PC-9 (cell line): ENCODE data around the gene YWHAG. TPM values are rescaled to one million over a fixed set of nuclear protein-coding genes. Genes with fewer than 3 reads are reported as not detected.
A peak's percentile ranks its signal among the peaks of the same experiment; 100 is the strongest.

Experiments
- BruUV-seq: library from RNA; stranded (reverse); fragments of 400-500 nt; replicated peaks from 2 replicates; lab custom pipeline; 2021; lab: Mats Ljungman, UMichigan
- CTCF ChIA-PET: fragments of 300-600 bp; sonication (Branson Sonifier 250); formaldehyde crosslinking; loops from one replicate; lab custom pipeline; 2022; ENCODE audit warnings: antibody characterized with exemption; lab: Charles Lee
- POLR2A ChIA-PET: fragments of 300-600 bp; sonication (Branson Sonifier 250); formaldehyde crosslinking; loops from one replicate; lab custom pipeline; 2022; ENCODE audit warnings: antibody characterized with exemption; ENCODE audit not compliant: unreplicated experiment; lab: Charles Lee
- DNase-seq, 2 experiments: peaks; one replicate each; pipeline versions ENCODE4 v3.0.0 to v3.0.0-alpha.2; 2015 to 2022; ENCODE audit warnings: mixed read lengths in 1 of 2
- H2AFZ ChIP-seq: fragments of 200-600 bp; sonication (generic); 2 replicates; pipeline ENCODE4 v1.8.1; 2017; ENCODE audit warnings: antibody characterized with exemption
- H3F3A ChIP-seq: fragments of 200-600 bp; sonication (generic); 2 replicates; pipeline ENCODE4 v1.8.1; 2017; ENCODE audit warnings: antibody characterized with exemption, mild to moderate bottlenecking, low read depth; ENCODE audit not compliant: insufficient read depth
- H3K27ac ChIP-seq: fragments of 200-600 bp; sonication (generic); 2 replicates; pipeline ENCODE4 v1.6.1; 2016; ENCODE audit warnings: mixed run types
- H3K27me3 ChIP-seq: fragments of 200-600 bp; sonication (generic); 2 replicates; pipeline ENCODE4 v1.6.1; 2016; ENCODE audit warnings: low read depth, mixed run types; ENCODE audit not compliant: insufficient read depth
- H3K36me3 ChIP-seq: fragments of 200-600 bp; sonication (generic); 2 replicates; pipeline ENCODE4 v1.6.1; 2016; ENCODE audit warnings: low read depth, mixed run types
- H3K4me1 ChIP-seq: fragments of 200-600 bp; sonication (generic); replicated peaks from 2 replicates; pipeline ENCODE4 v1.6.1; 2016; ENCODE audit warnings: mixed run types; ENCODE audit not compliant: insufficient read depth
- H3K4me2 ChIP-seq: fragments of 200-600 bp; sonication (generic); 2 replicates; pipeline ENCODE4 v1.6.1; 2017; ENCODE audit warnings: mixed run types
- H3K4me3 ChIP-seq: fragments of 200-600 bp; sonication (generic); 2 replicates; pipeline ENCODE4 v1.6.1; 2016; ENCODE audit warnings: mixed run types
- H3K79me2 ChIP-seq: fragments of 200-600 bp; sonication (generic); 2 replicates; pipeline ENCODE4 v1.6.1; 2017; ENCODE audit warnings: low read depth, mixed run types
- H3K9me2 ChIP-seq: fragments of 200-600 bp; sonication (generic); 2 replicates; pipeline ENCODE4 v1.8.1; 2017; ENCODE audit warnings: mild to moderate bottlenecking; ENCODE audit not compliant: insufficient read depth
- H3K9me3 ChIP-seq: fragments of 200-600 bp; sonication (generic); 2 replicates; pipeline ENCODE4 v1.8.1; 2016; ENCODE audit warnings: low read depth; ENCODE audit not compliant: insufficient read depth
- H4K20me1 ChIP-seq: fragments of 200-600 bp; sonication (generic); 2 replicates; pipeline ENCODE4 v1.8.1; 2017; ENCODE audit not compliant: insufficient read depth
- CTCF ChIP-seq: fragments of 200-600 bp; sonication (generic); conservative IDR thresholded peaks from 2 replicates; pipeline ENCODE4 v1.6.1; 2017; ENCODE audit warnings: mixed run types, antibody characterized with exemption, mild to moderate bottlenecking, moderate library complexity
- EZH2 ChIP-seq: fragments of 200-600 bp; sonication (generic); IDR thresholded peaks from 2 replicates; pipeline ENCODE4 v1.8.0; 2017; ENCODE audit warnings: antibody characterized with exemption, low read depth
- intact Hi-C: fragments of 100-400 bp; cut with micrococcal nuclease; formaldehyde crosslinking; loops from one replicate; pipeline ENCODE4 v1.10.0; 2022; ENCODE audit not compliant: unreplicated experiment
- total RNA-seq: library from RNA; stranded (reverse); gene quantifications from 2 replicates; pipeline ENCODE4 v1.2.3, GENCODE V29; 2021

Gene YWHAG
- total RNA-seq, 1 experiment from 2014 or later, result 250 TPM

- Histone ChIP-seq H3F3A (peaks cover 23% of the 10 kb centered on the region), H3K4me2 (peak overlapping the region; percentile 75), H2AFZ (peak overlapping the region; percentile 69), H3K27ac (peak overlapping the region; percentile 90), H3K4me3 (peak overlapping the region; percentile 41; the same call in 1 of the 2 replicates), H3K36me3 (no peaks in the 10 kb centered on the region), H3K9me2 (no peaks in the 10 kb centered on the region), H3K27me3 (no peaks in the 10 kb centered on the region), H3K79me2 (no peaks in the 10 kb centered on the region), H3K4me1 (peaks cover 36% of the 10 kb centered on the region), H4K20me1 (no peaks in the 10 kb centered on the region), H3K9me3 (no peaks in the 10 kb centered on the region)
- TSS peak; percentile 83 for BruUV-seq
- peak; percentile 78 to 86 for DNase-seq
- CTCF ChIA-PET, result interaction anchor here (0.5 kb wide), 1 partner anchor 14 kb away, joined by 7 read pairs; the partner anchor contains the start of gene YWHAG
- POLR2A ChIA-PET, result interaction anchor here (0.6 to 1.1 kb wide), 3 partner anchors 9 to 90 kb away, joined by 4 to 20 read pairs (median 8); no protein-coding TSS in a partner anchor
- intact Hi-C loops, result loop anchor here (1.0 kb wide), 1 partner anchor 9 kb away; no protein-coding TSS in a partner anchor
- TF ChIP-seq CTCF (no peak), EZH2 (no peak)
Observed at GRCh38 chr7:76372984-76373833, 14.4 kb upstream of the YWHAG start.

GRCh38 chr7:76371396-76371795, 12.6 kb upstream of the YWHAG start:
- CTCF ChIA-PET, result no interaction called here
- H3K9me3 ChIP-seq, result no peaks in the 10 kb centered on the region
- peaks cover 12% of the 10 kb centered on the region for H3F3A ChIP-seq
- no peaks in the 10 kb centered on the region for H3K9me2 ChIP-seq
- H3K79me2 ChIP-seq, result no peaks in the 10 kb centered on the region
- no TSS peak for BruUV-seq
- H3K27ac ChIP-seq, result no peak overlapping the region
- H3K4me2 ChIP-seq, result no peak overlapping the region
- H4K20me1 ChIP-seq, result no peaks in the 10 kb centered on the region
- no peaks in the 10 kb centered on the region for H3K27me3 ChIP-seq
- intact Hi-C loops, result no loop called here
- no peak for DNase-seq
- TF ChIP-seq EZH2 (no peak), CTCF (no peak)
- H3K4me1 ChIP-seq, result peaks cover 32% of the 10 kb centered on the region
- H3K4me3 ChIP-seq, result no peak overlapping the region
- H2AFZ ChIP-seq, result no peak overlapping the region
- no peaks in the 10 kb centered on the region for H3K36me3 ChIP-seq
- POLR2A ChIA-PET, result no interaction called here

- no peak overlapping the region for H2AFZ ChIP-seq
- ChIA-PET POLR2A (no interaction called here), CTCF (no interaction called here)
- no peak overlapping the region for H3K4me2 ChIP-seq
- H3K36me3 ChIP-seq, result no peaks in the 10 kb centered on the region
- TF ChIP-seq CTCF, result no peak
- TF ChIP-seq EZH2, result no peak
- H3K4me1 ChIP-seq, result peaks cover 46% of the 10 kb centered on the region
- BruUV-seq, result no TSS peak
- no peak overlapping the region for H3K27ac ChIP-seq
- peaks cover 20% of the 10 kb centered on the region for H3F3A ChIP-seq
- no peaks in the 10 kb centered on the region for H3K9me2 ChIP-seq
- H4K20me1 ChIP-seq, result no peaks in the 10 kb centered on the region
- peak; percentile 29 to 38 for DNase-seq
- intact Hi-C loops, result no loop called here
- no peak overlapping the region for H3K4me3 ChIP-seq
- no peaks in the 10 kb centered on the region for H3K9me3 ChIP-seq
- no peaks in the 10 kb centered on the region for H3K79me2 ChIP-seq
- no peaks in the 10 kb centered on the region for H3K27me3 ChIP-seq
Observed at GRCh38 chr7:76369018-76369417, 10.2 kb upstream of the YWHAG start.
